Liver (tissue), 9 donors: Measurements from ENCODE around the gene TBC1D14. TPM values are rescaled to one million over a fixed set of nuclear protein-coding genes. Genes with fewer than 3 reads are reported as not detected.

Experiments used
- DNase-seq: peaks from one replicate; pipeline ENCODE4 v3.0.0-alpha.2; 2017; ENCODE audit warnings: low spot score
- H3K27ac ChIP-seq, 2 donors: one replicate each; pipeline ENCODE4 v1.7.0; 2013; ENCODE audit warnings: inconsistent platforms in 2 of 2, low read length in 2 of 2, control low read depth in 1 of 2, low read depth in 1 of 2, mild to moderate bottlenecking in 1 of 2
- H3K27me3 ChIP-seq, 4 donors: one replicate each; pipeline versions ENCODE4 v1.6.1 to v1.7.0; 2013; ENCODE audit warnings: low read length in 3 of 4, inconsistent platforms in 1 of 4, mild to moderate bottlenecking in 1 of 4, moderate library complexity in 1 of 4; ENCODE audit not compliant: control insufficient read depth in 4 of 4, insufficient read depth in 4 of 4
- H3K36me3 ChIP-seq, 4 donors: one replicate each; pipeline versions ENCODE4 v1.6.1 to v1.7.0; 2013; ENCODE audit warnings: low read length in 3 of 4, mild to moderate bottlenecking in 3 of 4, low read depth in 1 of 4, moderate library complexity in 1 of 4; ENCODE audit not compliant: control insufficient read depth in 4 of 4, insufficient read depth in 3 of 4
- H3K4me1 ChIP-seq, 4 donors: one replicate each; pipeline versions ENCODE4 v1.6.1 to v1.7.0; 2013; ENCODE audit warnings: low read length in 3 of 4, mild to moderate bottlenecking in 3 of 4, moderate library complexity in 1 of 4; ENCODE audit not compliant: control insufficient read depth in 4 of 4, insufficient read depth in 4 of 4
- H3K4me3 ChIP-seq, 3 donors: one replicate each; pipeline versions ENCODE4 v1.6.1 to v1.7.0; 2013; ENCODE audit warnings: low read length in 3 of 3, control low read depth in 1 of 3, low read depth in 1 of 3, mild to moderate bottlenecking in 1 of 3
- H3K9ac ChIP-seq, 2 donors: one replicate each; pipeline ENCODE4 v1.7.0; 2013; ENCODE audit warnings: low read length in 2 of 2, mild to moderate bottlenecking in 2 of 2, moderate library complexity in 2 of 2, control low read depth in 1 of 2, low read depth in 1 of 2
- H3K9me3 ChIP-seq, 4 donors: one replicate each; pipeline versions ENCODE4 v1.6.1 to v1.7.0; 2013; ENCODE audit warnings: low read length in 3 of 4; ENCODE audit not compliant: control insufficient read depth in 4 of 4
- CTCF ChIP-seq: fragments of 150-350 bp; IDR thresholded peaks from 2 replicates; pipeline ENCODE4 v1.5.1; 2017; ENCODE audit warnings: improper control_type of control experiment, low read depth, low read length; ENCODE audit not compliant: missing input control
- EGR1 ChIP-seq, 2 donors: IDR thresholded peaks; 2 replicates each; pipeline ENCODE4 v1.6.1; 2016 to 2018; ENCODE audit warnings: antibody characterized with exemption in 2 of 2, low read depth in 2 of 2
- FOXA2 ChIP-seq: IDR thresholded peaks from 2 replicates; pipeline ENCODE4 v1.6.1; 2016; ENCODE audit warnings: antibody characterized with exemption
- HNF4A ChIP-seq, 2 donors: conservative IDR thresholded peaks; 2 replicates each; pipeline ENCODE4 v1.6.1; 2016; ENCODE audit warnings: antibody characterized with exemption in 2 of 2, mild to moderate bottlenecking in 2 of 2
- HNF4G ChIP-seq: IDR thresholded peaks from 2 replicates; pipeline ENCODE4 v1.6.1; 2016; ENCODE audit warnings: antibody characterized with exemption
- JUND ChIP-seq, 2 donors: IDR thresholded peaks; 2 replicates each; pipeline ENCODE4 v1.6.1; 2016; ENCODE audit warnings: antibody characterized with exemption in 2 of 2
- RXRA ChIP-seq, 2 donors: IDR thresholded peaks; 2 replicates each; pipeline ENCODE4 v1.6.1; 2017 to 2018; ENCODE audit warnings: antibody characterized with exemption in 2 of 2, mild to moderate bottlenecking in 1 of 2
- SP1 ChIP-seq: IDR thresholded peaks from 2 replicates; pipeline ENCODE4 v1.6.1; 2018; ENCODE audit warnings: antibody characterized with exemption, mild to moderate bottlenecking
- TAF1 ChIP-seq: conservative IDR thresholded peaks from 2 replicates; pipeline ENCODE4 v1.6.1; 2016; ENCODE audit warnings: antibody characterized with exemption, mild to moderate bottlenecking
- YY1 ChIP-seq: IDR thresholded peaks from 2 replicates; pipeline ENCODE4 v1.6.1; 2016; ENCODE audit warnings: antibody characterized with exemption, mild to moderate bottlenecking
- WGBS: extraction: QIAGEN DNeasy Blood & Tissue Kit; methylation state at CpG from one replicate; pipeline ENCODE4 v1.1.7; 2013; 5-methylcytosine and 5-hydroxymethylcytosine counted together
- polyA plus RNA-seq, 2 donors: library from polyadenylated mRNA; stranded (reverse) in 1 of 2; unstranded in 1 of 2; fragments of 200-250 nt in 1 of 2; fragments of >200 nt in 1 of 2; fragmentation: Nextera tagmentation in 1 of 2; extraction: Ambion mirVana in 1 of 2; gene quantifications; one replicate each; pipeline versions ENCODE4 v1.2.1 to v1.2.3, GENCODE V29; 2013 to 2015
- total RNA-seq, 2 donors: library from RNA; depleted of rRNA; stranded (reverse); fragments of >200 nt; gene quantifications; one replicate each; pipeline ENCODE4 v1.2.3, GENCODE V29; 2014
- TF ChIP-seq, protein P1 (sequence below): IDR thresholded peaks from 2 replicates; pipeline ENCODE4 v1.6.1; 2016; ENCODE audit warnings: antibody characterized with exemption, mild to moderate bottlenecking
- donor health status: healthy.
- donor health status: healthy.
- donor health status: healthy.
- donor health status: healthy.
- donor health status: healthy.

TBC1D14 gene
- total and polyA plus RNA-seq, 4 donors, result 10.0 to 45.2 (median 22.7) TPM

GRCh38 chr4:7073526-7074390, 164.1 kb downstream of the TBC1D14 start:
- H3K4me3 ChIP-seq, result no peak overlapping the region
- no peak for DNase-seq
- H3K36me3 ChIP-seq, result no peaks in the 10 kb centered on the region
- 74% methylated on average over 18 of the region's 18 CpGs for WGBS
- no peaks in the 10 kb centered on the region for H3K27me3 ChIP-seq
- H3K4me1 ChIP-seq, result peaks cover 0 to 4% (median 2%) of the 10 kb centered on the region in 4 donors
- H3K9ac ChIP-seq, result no peak overlapping the region
- TF ChIP-seq, protein P1, sequence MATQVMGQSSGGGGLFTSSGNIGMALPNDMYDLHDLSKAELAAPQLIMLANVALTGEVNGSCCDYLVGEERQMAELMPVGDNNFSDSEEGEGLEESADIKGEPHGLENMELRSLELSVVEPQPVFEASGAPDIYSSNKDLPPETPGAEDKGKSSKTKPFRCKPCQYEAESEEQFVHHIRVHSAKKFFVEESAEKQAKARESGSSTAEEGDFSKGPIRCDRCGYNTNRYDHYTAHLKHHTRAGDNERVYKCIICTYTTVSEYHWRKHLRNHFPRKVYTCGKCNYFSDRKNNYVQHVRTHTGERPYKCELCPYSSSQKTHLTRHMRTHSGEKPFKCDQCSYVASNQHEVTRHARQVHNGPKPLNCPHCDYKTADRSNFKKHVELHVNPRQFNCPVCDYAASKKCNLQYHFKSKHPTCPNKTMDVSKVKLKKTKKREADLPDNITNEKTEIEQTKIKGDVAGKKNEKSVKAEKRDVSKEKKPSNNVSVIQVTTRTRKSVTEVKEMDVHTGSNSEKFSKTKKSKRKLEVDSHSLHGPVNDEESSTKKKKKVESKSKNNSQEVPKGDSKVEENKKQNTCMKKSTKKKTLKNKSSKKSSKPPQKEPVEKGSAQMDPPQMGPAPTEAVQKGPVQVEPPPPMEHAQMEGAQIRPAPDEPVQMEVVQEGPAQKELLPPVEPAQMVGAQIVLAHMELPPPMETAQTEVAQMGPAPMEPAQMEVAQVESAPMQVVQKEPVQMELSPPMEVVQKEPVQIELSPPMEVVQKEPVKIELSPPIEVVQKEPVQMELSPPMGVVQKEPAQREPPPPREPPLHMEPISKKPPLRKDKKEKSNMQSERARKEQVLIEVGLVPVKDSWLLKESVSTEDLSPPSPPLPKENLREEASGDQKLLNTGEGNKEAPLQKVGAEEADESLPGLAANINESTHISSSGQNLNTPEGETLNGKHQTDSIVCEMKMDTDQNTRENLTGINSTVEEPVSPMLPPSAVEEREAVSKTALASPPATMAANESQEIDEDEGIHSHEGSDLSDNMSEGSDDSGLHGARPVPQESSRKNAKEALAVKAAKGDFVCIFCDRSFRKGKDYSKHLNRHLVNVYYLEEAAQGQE, result no peak
- TF ChIP-seq SP1, result peak; percentile 22
- no peak overlapping the region for H3K27ac ChIP-seq
- H3K9me3 ChIP-seq, result no peaks in the 10 kb centered on the region

DNA sequence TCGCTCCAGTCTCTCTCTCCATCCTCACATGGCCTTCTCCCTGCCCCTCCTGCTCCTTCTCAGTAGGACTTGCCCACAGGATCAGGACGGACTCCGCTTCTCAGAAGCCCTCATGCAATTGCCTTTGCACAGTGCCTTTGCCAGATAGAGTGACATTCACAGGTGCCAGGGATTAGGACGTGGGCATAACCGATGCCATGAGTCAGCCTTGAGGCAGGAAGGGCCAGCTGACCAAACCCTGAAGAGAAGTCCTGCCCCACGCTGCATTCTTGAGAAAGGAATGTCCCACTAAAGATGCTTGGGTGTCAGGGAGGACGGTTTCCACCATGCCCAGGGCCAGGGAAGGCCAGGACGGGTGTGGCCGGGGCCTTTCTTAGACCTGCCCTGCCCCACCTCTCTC, 164.8 kb downstream of the TBC1D14 start:
- TF ChIP-seq RXRA (IDR thresholded peaks at IDR 0.05) (no peak), JUND (IDR thresholded peaks at IDR 0.05) (no peak), YY1 (no peak), TAF1 (no peak)
- TF ChIP-seq, protein P1, result no peak
- no peak overlapping the region for H3K9ac ChIP-seq
- H3K4me3 ChIP-seq, result no peak overlapping the region
- 83% methylated on average over 9 of the region's 9 CpGs for WGBS
- H3K36me3 ChIP-seq, result no peaks in the 10 kb centered on the region
- H3K9me3 ChIP-seq, result no peaks in the 10 kb centered on the region
- H3K27ac ChIP-seq, result no peak overlapping the region
- no peak for DNase-seq
- H3K27me3 ChIP-seq, result no peaks in the 10 kb centered on the region
- H3K4me1 ChIP-seq, result no peaks in the 10 kb centered on the region

DNA sequence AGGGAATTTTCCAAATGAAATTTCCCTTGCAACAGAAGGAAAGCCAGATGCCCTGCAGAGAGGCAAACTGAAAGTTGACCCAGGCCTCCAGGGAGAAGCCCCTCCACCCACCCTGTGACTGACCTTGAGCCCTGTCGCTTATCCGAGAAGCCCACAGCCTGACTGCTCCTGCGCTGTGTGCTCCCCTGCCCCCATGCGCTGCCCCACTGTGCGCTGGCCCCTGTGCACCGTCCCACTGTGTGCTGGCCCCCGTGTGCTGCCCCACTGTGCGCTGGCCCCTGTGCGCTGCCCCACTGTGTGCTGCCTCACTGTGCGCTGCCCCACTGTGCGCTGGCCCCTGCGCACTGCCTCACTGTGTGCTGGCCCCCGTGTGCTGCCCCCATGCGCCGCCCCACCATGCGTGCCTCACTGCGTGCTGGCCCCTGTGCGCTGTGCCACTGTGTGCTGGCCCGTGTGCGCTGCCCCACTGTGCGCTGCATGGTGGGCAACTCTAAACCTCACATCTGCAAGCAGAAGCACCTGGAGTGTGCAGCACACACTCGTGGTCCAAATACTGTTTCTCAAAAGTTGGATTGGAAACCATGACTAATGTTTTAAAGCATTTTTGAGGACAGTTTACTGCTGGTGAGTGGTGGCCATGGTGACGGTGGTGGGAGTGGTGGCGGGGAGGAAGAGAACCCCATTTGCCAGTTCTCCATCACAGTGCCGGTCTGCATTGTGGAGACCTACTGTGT, 166.5 kb downstream of the TBC1D14 start:
- H3K9ac ChIP-seq, result no peak overlapping the region
- no peak for DNase-seq
- H3K9me3 ChIP-seq, result no peaks in the 10 kb centered on the region
- no peaks in the 10 kb centered on the region for H3K27me3 ChIP-seq
- WGBS, result 83% methylated on average over 25 of the region's 25 CpGs
- no peaks in the 10 kb centered on the region for H3K4me1 ChIP-seq
- H3K27ac ChIP-seq, result no peak overlapping the region
- no peaks in the 10 kb centered on the region for H3K36me3 ChIP-seq
- H3K4me3 ChIP-seq, result no peak overlapping the region
- TF ChIP-seq CTCF (no peak), HNF4G (no peak), JUND (IDR thresholded peaks at IDR 0.05) (no peak), TAF1 (no peak), YY1 (no peak), HNF4A (conservative IDR thresholded peaks at IDR 0.05) (no peak), FOXA2 (no peak), EGR1 (IDR thresholded peaks at IDR 0.05; ENCODE audit: low read depth in 2 of 2) (no peak), SP1 (no peak)
- TF ChIP-seq, protein P1, result no peak
